Prostate gland (tissue), 2 donors: Measurements from ENCODE around the gene UXS1. TPM values are rescaled to one million over a fixed set of nuclear protein-coding genes. Genes with fewer than 3 reads are reported as not detected.

ENCODE experiments used
- DNase-seq: peaks from one replicate; pipeline ENCODE4 v3.0.0-alpha.2; 2019; ENCODE audit warnings: low spot score
- H3K27ac ChIP-seq, 2 donors: fragments of 200-600 bp; sonication (generic); 2 replicates each; pipeline ENCODE4 v1.5.1; 2017 to 2019
- H3K27me3 ChIP-seq: fragments of 200-600 bp; sonication (generic); replicated peaks from 2 replicates; pipeline ENCODE4 v1.5.1; 2019; ENCODE audit not compliant: insufficient read depth
- H3K36me3 ChIP-seq, 2 donors: fragments of 200-600 bp; sonication (generic); 1 replicate in 1 of 2; 2 replicates in 1 of 2; pipeline versions ENCODE4 v1.5.1 to v1.8.1; 2017 to 2019
- H3K4me1 ChIP-seq: fragments of 200-600 bp; sonication (generic); replicated peaks from 2 replicates; pipeline ENCODE4 v1.5.1; 2019
- H3K4me3 ChIP-seq, 2 donors: fragments of 200-600 bp; sonication (generic); 2 replicates each; pipeline ENCODE4 v1.5.1; 2017 to 2019
- H3K9me3 ChIP-seq: fragments of 200-600 bp; sonication (generic); 2 replicates; pipeline ENCODE4 v1.5.1; 2017
- POLR2A ChIP-seq: fragments of 450-650 bp; IDR thresholded peaks from one replicate; pipeline ENCODE4 v1.6.1; 2016; ENCODE audit warnings: antibody characterized with exemption, mild to moderate bottlenecking
- POLR2AphosphoS5 ChIP-seq: sonication (generic); formaldehyde crosslinking; IDR thresholded peaks from one replicate; pipeline ENCODE4 v1.6.1; 2017; ENCODE audit warnings: antibody characterized with exemption
- WGBS: methylation state at CpG from one replicate; pipeline ENCODE4 v1.1.5; 2018; 5-methylcytosine and 5-hydroxymethylcytosine counted together
- intact Hi-C: fragments of 100-400 bp; cut with DNase I; formaldehyde crosslinking; loops from one replicate; pipeline ENCODE4 v1.14.2; 2022
- total RNA-seq, 2 donors: library from RNA; depleted of rRNA; stranded (reverse); fragments of >200 nt; gene quantifications; one replicate each; pipeline ENCODE4 v1.1.0, GENCODE V29; 2016
- TF ChIP-seq, protein P1 (sequence below), 4 experiments: fragments of 200-600 bp in 2 of 4; fragments of 450-650 bp in 2 of 4; sonication (generic) in 2 of 4; IDR thresholded peaks; 1 replicate in 3 of 4; 2 replicates in 1 of 4; pipeline ENCODE4 v1.5.1; 2016 to 2019; ENCODE audit warnings: antibody characterized with exemption in 4 of 4, mild to moderate bottlenecking in 2 of 4, moderate library complexity in 2 of 4

Gene UXS1
- total RNA-seq, 2 donors from 2014 or later = 30.7 to 54.8 TPM

DNA sequence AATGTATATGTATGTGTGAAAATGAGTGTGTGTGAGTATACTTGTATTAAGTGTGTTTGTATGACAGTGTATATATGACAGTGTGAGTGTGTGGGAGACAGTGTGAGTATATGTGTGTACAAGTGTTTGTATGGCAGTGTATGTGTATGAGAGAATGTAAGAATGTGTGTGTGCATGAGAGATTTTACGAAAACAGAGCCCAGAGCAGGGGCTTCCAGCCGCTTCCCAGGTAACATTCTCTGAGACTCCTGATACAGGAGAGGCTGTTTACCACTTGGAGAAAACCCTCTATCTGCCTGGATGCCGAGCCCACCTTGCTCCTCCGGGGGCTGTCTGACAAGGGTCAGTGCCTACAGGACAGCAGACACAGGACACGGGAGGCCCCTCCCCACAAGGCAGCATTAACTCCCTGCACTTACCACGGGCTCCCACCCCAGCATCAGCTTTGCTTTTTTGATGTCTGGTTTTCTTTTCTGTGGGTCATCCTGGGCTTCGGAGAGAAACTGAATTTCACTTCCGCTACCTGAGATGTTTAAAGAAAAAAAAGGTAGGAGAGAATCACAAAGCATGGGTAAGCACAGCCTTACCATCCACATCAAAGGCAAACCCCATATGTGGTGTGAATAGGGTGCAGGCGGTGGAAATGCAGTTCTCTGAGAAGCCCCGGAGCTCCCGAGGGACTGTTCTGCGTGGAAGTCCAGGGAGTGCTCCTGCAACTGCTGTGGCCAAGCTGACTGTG is 97.6 kb downstream of the UXS1 start:
- H3K27ac ChIP-seq = no peak overlapping the region
- no peaks in the 10 kb centered on the region for H3K4me1 ChIP-seq
- H3K4me3 ChIP-seq = no peak overlapping the region
- no peaks in the 10 kb centered on the region for H3K9me3 ChIP-seq
- 84% methylated on average over 12 of the region's 12 CpGs for WGBS
- H3K27me3 ChIP-seq = no peaks in the 10 kb centered on the region
- TF ChIP-seq POLR2A = no peak
- no peak for TF ChIP-seq POLR2AphosphoS5
- TF ChIP-seq, protein P1, sequence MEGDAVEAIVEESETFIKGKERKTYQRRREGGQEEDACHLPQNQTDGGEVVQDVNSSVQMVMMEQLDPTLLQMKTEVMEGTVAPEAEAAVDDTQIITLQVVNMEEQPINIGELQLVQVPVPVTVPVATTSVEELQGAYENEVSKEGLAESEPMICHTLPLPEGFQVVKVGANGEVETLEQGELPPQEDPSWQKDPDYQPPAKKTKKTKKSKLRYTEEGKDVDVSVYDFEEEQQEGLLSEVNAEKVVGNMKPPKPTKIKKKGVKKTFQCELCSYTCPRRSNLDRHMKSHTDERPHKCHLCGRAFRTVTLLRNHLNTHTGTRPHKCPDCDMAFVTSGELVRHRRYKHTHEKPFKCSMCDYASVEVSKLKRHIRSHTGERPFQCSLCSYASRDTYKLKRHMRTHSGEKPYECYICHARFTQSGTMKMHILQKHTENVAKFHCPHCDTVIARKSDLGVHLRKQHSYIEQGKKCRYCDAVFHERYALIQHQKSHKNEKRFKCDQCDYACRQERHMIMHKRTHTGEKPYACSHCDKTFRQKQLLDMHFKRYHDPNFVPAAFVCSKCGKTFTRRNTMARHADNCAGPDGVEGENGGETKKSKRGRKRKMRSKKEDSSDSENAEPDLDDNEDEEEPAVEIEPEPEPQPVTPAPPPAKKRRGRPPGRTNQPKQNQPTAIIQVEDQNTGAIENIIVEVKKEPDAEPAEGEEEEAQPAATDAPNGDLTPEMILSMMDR (IDR thresholded peaks at IDR 0.05) = no peak
- intact Hi-C loops = loop anchor here (5.0 kb wide), 1 partner anchor 519 kb away; no protein-coding TSS in a partner anchor
- DNase-seq = no peak
- H3K36me3 ChIP-seq = no peaks in the 10 kb centered on the region

GRCh38 chr2:106095478-106096298 is 98.4 kb downstream of the UXS1 start:
- no peak for TF ChIP-seq POLR2AphosphoS5
- TF ChIP-seq, protein P1 (IDR thresholded peaks at IDR 0.05) = no peak
- TF ChIP-seq POLR2A = no peak
- no peak for DNase-seq
- Histone ChIP-seq H3K4me1 (no peaks in the 10 kb centered on the region), H3K4me3 (no peak overlapping the region), H3K36me3 (no peaks in the 10 kb centered on the region), H3K27me3 (no peaks in the 10 kb centered on the region), H3K9me3 (no peaks in the 10 kb centered on the region), H3K27ac (no peak overlapping the region)
- 89% methylated on average over 21 of the region's 21 CpGs for WGBS
- intact Hi-C loops = loop anchor here (5.0 kb wide), 1 partner anchor 518 kb away; no protein-coding TSS in a partner anchor

DNA sequence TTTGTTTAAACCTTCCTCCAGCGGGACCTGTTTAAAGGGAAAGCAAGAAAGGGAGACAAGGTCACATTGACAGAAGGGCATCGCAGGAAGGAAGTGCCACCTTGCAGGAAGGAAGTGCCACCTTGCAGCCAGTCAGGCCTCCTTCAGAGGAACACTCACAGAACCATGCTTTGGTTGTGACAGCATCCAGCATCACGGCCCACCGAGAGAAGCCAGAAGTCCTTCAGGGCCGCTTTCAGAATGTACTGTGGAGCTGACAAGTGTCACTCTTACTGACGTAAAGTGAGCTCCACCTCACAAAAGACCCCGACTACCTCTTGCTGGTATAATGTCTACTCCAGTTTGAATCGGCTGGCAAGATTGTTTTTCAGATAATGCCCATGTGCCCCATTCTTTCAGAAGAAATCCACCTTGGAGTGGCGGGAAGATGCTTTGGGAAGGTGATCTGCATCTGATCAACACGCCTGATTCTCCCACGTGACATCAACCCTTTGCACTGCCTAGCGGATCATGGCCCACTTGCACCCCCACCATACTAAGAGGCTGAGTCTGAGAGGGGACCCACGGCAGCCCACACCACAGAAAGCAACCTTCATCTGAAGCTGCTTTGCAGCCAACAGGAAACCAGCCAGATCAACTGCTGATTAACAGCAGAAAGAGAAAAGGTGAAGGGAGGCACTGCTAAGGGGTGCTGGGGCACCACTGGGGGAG is 99.8 kb downstream of the UXS1 start:
- no peak for TF ChIP-seq POLR2AphosphoS5

DNA sequence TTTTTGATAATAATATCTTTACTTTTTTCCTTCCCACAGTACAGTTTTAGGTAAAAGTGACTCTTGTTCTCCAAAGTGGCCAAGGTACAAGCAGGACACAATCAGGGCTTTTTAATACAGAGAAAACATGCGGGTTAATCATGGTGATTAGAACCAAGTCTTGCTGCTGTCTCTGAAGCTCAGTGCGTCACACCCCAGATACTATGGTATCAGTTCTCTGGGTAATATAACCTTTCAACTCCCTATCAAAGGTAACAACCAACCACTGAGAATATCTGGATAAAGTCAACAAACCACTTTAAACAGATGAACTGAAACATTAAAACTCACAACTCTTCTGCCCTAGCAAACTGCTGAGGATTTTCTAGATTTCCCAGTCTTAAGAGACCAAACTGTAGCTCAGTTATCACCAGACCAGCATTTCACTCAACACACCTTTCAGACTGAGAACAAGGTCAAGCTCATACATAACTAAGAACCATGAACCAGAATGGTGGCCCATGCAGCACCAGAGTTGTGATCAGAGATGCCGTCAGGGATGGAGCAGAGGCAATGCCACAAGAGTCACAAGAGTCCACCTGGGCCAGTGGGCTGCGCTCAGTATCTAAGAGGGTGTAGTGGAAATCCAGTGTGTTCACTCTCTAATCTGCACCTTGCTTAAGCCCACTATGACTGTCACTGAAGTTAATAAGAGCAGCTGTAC is 103.0 kb downstream of the UXS1 start:
- WGBS = 96% methylated on average over 4 of the region's 4 CpGs
- H3K4me3 ChIP-seq = no peak overlapping the region
- no peak for DNase-seq
- TF ChIP-seq POLR2AphosphoS5 = no peak
- TF ChIP-seq POLR2A = no peak
- TF ChIP-seq, protein P1 (IDR thresholded peaks at IDR 0.05) = no peak
- no peaks in the 10 kb centered on the region for H3K36me3 ChIP-seq
- H3K9me3 ChIP-seq = no peaks in the 10 kb centered on the region
- H3K27me3 ChIP-seq = no peaks in the 10 kb centered on the region
- intact Hi-C loops = no loop called here
- H3K27ac ChIP-seq = no peak overlapping the region
- H3K4me1 ChIP-seq = no peaks in the 10 kb centered on the region

More for the DNA sequence above, 99.8 kb downstream of the UXS1 start:
- Histone ChIP-seq H3K27ac (no peak overlapping the region), H3K4me1 (no peaks in the 10 kb centered on the region), H3K27me3 (no peaks in the 10 kb centered on the region), H3K36me3 (no peaks in the 10 kb centered on the region), H3K4me3 (no peak overlapping the region), H3K9me3 (no peaks in the 10 kb centered on the region)
- 91% methylated on average over 13 of the region's 13 CpGs for WGBS
- intact Hi-C loops = no loop called here
- no peak for DNase-seq
